SU-DHL-6 (cell line): ENCODE data around the gene PLCL1.

Experiments
- H2AFZ ChIP-seq: fragments of 200-600 bp; sonication (generic); 2 replicates; pipeline ENCODE4 v1.6.1; 2014; ENCODE audit warnings: low read depth, mild to moderate bottlenecking, moderate library complexity, mixed read lengths, antibody characterized with exemption, low read length; ENCODE audit not compliant: severe bottlenecking
- H3F3A ChIP-seq: fragments of 200-600 bp; shearing (Covaris generic); 2 replicates; pipeline ENCODE4 v1.6.0; 2016; ENCODE audit warnings: antibody characterized with exemption, mild to moderate bottlenecking; ENCODE audit not compliant: insufficient read depth
- H3K27ac ChIP-seq: fragments of 200-600 bp; sonication (generic); 2 replicates; pipeline ENCODE4 v1.5.1; 2016; ENCODE audit warnings: low read depth, mild to moderate bottlenecking, low read length, moderate library complexity, mixed read lengths
- H3K27me3 ChIP-seq: fragments of 200-600 bp; sonication (generic), shearing (Covaris generic); 2 replicates; pipeline ENCODE4 v1.6.0; 2014; ENCODE audit warnings: mild to moderate bottlenecking, low read length
- H3K36me3 ChIP-seq: fragments of 200-600 bp; sonication (generic); 2 replicates; pipeline ENCODE4 v1.6.1; 2014; ENCODE audit warnings: mild to moderate bottlenecking, low read length, mixed read lengths
- H3K4me2 ChIP-seq: fragments of 300-600, 200-600 bp; shearing (Covaris generic), sonication (generic); 2 replicates; pipeline ENCODE4 v1.6.0; 2014; ENCODE audit warnings: low read length, low read depth, mild to moderate bottlenecking; ENCODE audit not compliant: poor library complexity, severe bottlenecking
- H3K4me3 ChIP-seq: fragments of 200-600 bp; sonication (generic); 2 replicates; pipeline ENCODE4 v1.5.1; 2014; ENCODE audit warnings: antibody characterized with exemption, low read length, mild to moderate bottlenecking, mixed read lengths; ENCODE audit not compliant: insufficient read depth, poor library complexity, severe bottlenecking
- H3K79me2 ChIP-seq: fragments of 200-600 bp; sonication (generic); 2 replicates; pipeline ENCODE4 v1.6.1; 2014; ENCODE audit warnings: mild to moderate bottlenecking, low read length, moderate library complexity; ENCODE audit not compliant: insufficient read depth
- H3K9ac ChIP-seq: fragments of 200-600 bp; sonication (generic); 2 replicates; pipeline ENCODE4 v1.7.0; 2014; ENCODE audit warnings: mild to moderate bottlenecking, low read length
- H3K9me2 ChIP-seq: fragments of 200-600 bp; sonication (generic); replicated peaks from 2 replicates; pipeline ENCODE4 v1.6.1; 2014; ENCODE audit warnings: low read length; ENCODE audit not compliant: insufficient read depth
- H3K9me3 ChIP-seq: fragments of 200-600 bp; sonication (generic); 2 replicates; pipeline ENCODE4 v1.6.1; 2014; ENCODE audit warnings: low read length, mixed read lengths; ENCODE audit not compliant: insufficient read depth
- H4K20me1 ChIP-seq: fragments of 200-600 bp; sonication (generic); 2 replicates; pipeline ENCODE4 v1.6.1; 2014; ENCODE audit warnings: low read depth, mild to moderate bottlenecking, antibody characterized with exemption, low read length, moderate library complexity, mixed read lengths
- EZH2phosphoT487 ChIP-seq: fragments of 200-600 bp; sonication (generic), shearing (Covaris generic); conservative IDR thresholded peaks from 2 replicates; pipeline ENCODE4 v1.6.1; 2018; ENCODE audit warnings: mild to moderate bottlenecking, antibody characterized with exemption, low read length, moderate library complexity, mixed read lengths
- TF ChIP-seq, protein P1 (sequence below): fragments of 200-600 bp; sonication (generic); IDR thresholded peaks from one replicate; pipeline ENCODE4 v1.5.1; 2017; ENCODE audit warnings: antibody characterized with exemption, mild to moderate bottlenecking, low read length, moderate library complexity; ENCODE audit not compliant: insufficient read depth, poor library complexity, severe bottlenecking

Gene PLCL1

DNA sequence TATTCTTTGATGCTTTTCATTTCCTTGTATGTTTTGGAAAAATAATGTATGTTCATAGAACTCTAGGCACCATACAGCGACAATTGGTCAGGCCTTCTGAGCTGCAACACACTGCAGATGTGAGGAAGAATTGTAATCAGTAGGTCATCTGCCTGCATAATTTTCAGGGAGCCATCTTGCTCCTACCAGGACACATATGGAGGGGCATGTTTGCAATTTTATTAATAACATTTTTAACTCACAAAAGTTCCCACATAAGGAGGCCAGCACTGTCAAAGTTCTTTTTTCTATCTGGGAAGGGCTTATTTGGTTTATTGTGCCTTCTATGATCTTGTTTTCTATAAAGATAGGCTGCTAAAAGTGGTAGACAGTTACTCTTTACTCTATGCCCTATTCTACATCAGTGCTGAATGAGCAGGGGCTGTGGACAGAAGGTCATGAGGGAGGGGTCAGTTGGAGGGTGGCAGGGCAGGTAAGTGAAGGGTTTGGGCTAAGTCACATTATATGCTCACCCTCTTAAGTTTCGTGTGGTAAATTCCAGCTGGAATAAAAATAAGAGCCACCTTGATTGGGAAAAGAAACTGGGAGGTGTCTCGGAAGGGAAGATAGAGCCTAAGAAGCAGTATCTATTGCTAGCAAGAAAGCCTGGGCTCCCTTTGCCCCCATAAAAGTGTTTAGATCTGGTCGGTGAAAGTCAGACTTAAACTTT is 126.3 kb downstream of the PLCL1 start:
- no peaks in the 10 kb centered on the region for H3K9me3 ChIP-seq
- H3K79me2 ChIP-seq = no peaks in the 10 kb centered on the region
- no peaks in the 10 kb centered on the region for H3K36me3 ChIP-seq
- no peak overlapping the region for H3K4me2 ChIP-seq
- TF ChIP-seq, protein P1, sequence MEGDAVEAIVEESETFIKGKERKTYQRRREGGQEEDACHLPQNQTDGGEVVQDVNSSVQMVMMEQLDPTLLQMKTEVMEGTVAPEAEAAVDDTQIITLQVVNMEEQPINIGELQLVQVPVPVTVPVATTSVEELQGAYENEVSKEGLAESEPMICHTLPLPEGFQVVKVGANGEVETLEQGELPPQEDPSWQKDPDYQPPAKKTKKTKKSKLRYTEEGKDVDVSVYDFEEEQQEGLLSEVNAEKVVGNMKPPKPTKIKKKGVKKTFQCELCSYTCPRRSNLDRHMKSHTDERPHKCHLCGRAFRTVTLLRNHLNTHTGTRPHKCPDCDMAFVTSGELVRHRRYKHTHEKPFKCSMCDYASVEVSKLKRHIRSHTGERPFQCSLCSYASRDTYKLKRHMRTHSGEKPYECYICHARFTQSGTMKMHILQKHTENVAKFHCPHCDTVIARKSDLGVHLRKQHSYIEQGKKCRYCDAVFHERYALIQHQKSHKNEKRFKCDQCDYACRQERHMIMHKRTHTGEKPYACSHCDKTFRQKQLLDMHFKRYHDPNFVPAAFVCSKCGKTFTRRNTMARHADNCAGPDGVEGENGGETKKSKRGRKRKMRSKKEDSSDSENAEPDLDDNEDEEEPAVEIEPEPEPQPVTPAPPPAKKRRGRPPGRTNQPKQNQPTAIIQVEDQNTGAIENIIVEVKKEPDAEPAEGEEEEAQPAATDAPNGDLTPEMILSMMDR = no peak
- no peak for TF ChIP-seq EZH2phosphoT487
- H3K9me2 ChIP-seq = no peaks in the 10 kb centered on the region
- no peaks in the 10 kb centered on the region for H3K27me3 ChIP-seq
- no peak overlapping the region for H3K27ac ChIP-seq
- no peak overlapping the region for H2AFZ ChIP-seq
- H3K4me3 ChIP-seq = no peak overlapping the region
- H3K9ac ChIP-seq = no peak overlapping the region
- no peaks in the 10 kb centered on the region for H3F3A ChIP-seq
- H4K20me1 ChIP-seq = no peaks in the 10 kb centered on the region

DNA sequence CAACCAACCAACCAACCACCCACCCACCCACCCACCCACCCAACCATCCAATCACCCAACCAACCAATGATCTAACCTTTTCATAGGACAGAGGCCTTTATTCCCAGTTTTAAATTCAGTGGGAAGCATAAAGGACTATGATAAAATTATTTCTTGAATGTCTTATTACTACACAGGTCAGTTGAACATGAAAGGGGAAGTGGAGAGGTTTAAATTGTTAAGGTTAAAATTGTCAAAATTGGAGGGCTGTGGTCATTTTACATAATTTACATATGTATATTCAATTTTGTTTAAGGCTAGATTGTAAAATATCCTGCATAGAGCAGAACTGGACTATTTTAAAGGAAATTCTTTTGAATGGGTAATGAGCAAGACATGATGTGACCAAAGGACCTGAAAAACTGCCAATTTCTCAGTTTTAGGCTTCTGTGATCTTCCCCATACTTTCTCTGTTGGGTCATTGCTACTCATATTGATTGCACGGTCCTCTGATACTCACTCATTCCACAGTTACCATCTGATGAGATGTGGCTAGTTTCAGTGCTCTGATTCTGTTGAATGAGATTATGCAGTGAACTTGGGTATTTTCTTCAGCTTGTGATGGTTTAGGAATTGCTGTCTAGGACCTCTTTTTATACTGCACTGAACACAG is 127.4 kb downstream of the PLCL1 start:
- Histone ChIP-seq H3K36me3 (no peaks in the 10 kb centered on the region), H3K9me2 (no peaks in the 10 kb centered on the region), H3K27ac (no peak overlapping the region), H3K79me2 (no peaks in the 10 kb centered on the region), H4K20me1 (no peaks in the 10 kb centered on the region), H3K4me3 (no peak overlapping the region), H3K27me3 (no peaks in the 10 kb centered on the region), H3K4me2 (no peak overlapping the region), H3F3A (no peaks in the 10 kb centered on the region), H3K9me3 (no peaks in the 10 kb centered on the region), H3K9ac (no peak overlapping the region), H2AFZ (no peak overlapping the region)
- TF ChIP-seq, protein P1 = no peak
- no peak for TF ChIP-seq EZH2phosphoT487

DNA sequence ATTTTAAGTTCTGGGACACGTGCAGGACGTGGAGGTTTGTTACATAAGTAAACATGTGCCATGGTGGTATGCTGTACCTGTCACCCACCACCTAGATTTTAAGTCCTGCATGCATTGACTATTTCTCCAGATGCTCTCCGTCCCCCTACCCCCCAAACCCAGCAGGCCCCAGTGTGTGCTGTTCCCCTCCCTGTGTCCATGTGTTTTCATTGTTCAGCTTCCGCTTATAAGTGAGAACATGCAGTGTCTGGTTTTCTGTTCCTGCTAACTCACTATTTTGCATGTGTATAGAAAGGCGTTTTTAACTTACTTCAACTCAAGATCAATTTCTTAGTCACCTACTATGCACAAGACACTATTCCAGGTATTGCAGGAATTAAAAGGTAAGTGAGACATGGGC is 128.0 kb downstream of the PLCL1 start:
- Histone ChIP-seq H3K79me2 (no peaks in the 10 kb centered on the region), H3K9me2 (no peaks in the 10 kb centered on the region), H3K9ac (no peak overlapping the region), H3K27ac (no peak overlapping the region), H3K9me3 (no peaks in the 10 kb centered on the region), H3K27me3 (no peaks in the 10 kb centered on the region), H3K36me3 (no peaks in the 10 kb centered on the region), H3K4me3 (no peak overlapping the region), H4K20me1 (no peaks in the 10 kb centered on the region), H2AFZ (no peak overlapping the region), H3F3A (no peaks in the 10 kb centered on the region), H3K4me2 (no peak overlapping the region)
- TF ChIP-seq, protein P1 = no peak
- no peak for TF ChIP-seq EZH2phosphoT487
